ENCODE results near the gene FBXL19. TPM values are rescaled to one million over a fixed set of nuclear protein-coding genes. Genes with fewer than 3 reads are reported as not detected.

Gene FBXL19
- total RNA-seq, 1 experiment from 2014 or later: 24.5 TPM

DNA sequence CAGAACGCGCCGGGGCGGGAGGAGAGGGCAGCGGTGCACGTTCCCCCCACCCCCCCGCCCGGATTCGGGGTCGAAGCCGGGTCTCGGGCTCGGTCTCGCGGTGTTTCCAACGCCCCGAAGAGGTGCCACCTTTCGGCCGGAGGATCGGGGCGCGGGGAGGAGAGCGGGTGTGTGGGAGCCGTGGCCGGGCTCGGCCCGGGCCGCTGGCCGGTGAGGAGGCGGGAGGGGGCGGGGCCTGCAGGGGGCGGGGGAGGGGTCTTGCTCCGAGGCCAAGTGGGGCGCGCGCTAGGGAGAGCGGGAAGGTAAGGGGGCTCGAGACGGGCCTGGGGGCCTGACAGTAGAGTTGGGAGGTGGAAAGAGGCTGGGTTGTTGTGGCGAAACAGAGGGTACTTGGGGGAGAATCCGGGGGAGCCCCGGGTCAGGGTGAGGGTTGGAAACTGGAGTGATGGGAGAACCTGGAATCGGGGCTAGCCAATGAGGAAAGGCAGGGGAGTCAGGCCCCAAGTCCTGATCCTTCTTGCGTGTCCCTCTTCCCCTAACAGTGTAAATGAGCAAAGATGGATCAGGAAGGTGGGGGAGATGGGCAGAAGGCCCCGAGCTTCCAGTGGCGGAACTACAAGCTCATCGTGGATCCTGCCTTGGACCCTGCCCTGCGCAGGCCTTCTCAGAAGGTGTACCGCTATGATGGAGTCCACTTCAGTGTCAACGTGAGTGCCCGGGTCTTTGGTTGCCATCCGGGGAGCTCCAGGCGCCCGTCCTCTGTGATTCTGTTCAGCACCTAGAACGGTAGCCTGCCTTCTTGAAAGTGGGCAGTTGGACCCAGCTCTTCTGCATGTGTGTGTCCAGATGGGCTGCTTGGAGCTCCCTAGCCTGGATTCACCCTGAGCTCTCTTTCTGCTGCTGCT is 35.1 kb downstream of the FBXL19 start:
- H4K20me1 ChIP-seq (ENCODE audit: insufficient read depth, low read depth, low read length): peaks cover 10% of the 10 kb centered on the region
- no peak overlapping the region for H2AFZ ChIP-seq (ENCODE audit: low read length)
- no peak overlapping the region; the same call in 1 of the 2 replicates for H3K27ac ChIP-seq (ENCODE audit: low read length)
- no peaks in the 10 kb centered on the region for H3K27me3 ChIP-seq (ENCODE audit: low read length)
- H3K4me2 ChIP-seq (ENCODE audit: low read depth, low read length, poor library complexity, severe bottlenecking): peak overlapping the region; percentile 77
- peaks cover 26% of the 10 kb centered on the region for H3K79me2 ChIP-seq (ENCODE audit: low read length)
- peak overlapping the region; percentile 87 for H3K4me3 ChIP-seq (ENCODE audit: low read length)
- peak overlapping the region; percentile 96 for H3K9ac ChIP-seq (ENCODE audit: low read length)
- peak; percentile 80 for DNase-seq
- H3K9me2 ChIP-seq (replicated peaks; ENCODE audit: insufficient read depth, low read length): no peaks in the 10 kb centered on the region
- H3K36me3 ChIP-seq (ENCODE audit: insufficient read depth, low read length): peaks cover 35% of the 10 kb centered on the region
- no peaks in the 10 kb centered on the region for H3K9me3 ChIP-seq (ENCODE audit: low read length)
- peaks cover 31% of the 10 kb centered on the region for H3K4me1 ChIP-seq (ENCODE audit: low read length)

GRCh38 chr16:30961384-30961783 is 38.0 kb downstream of the FBXL19 start:
- H3K4me2 ChIP-seq (ENCODE audit: low read depth, low read length, poor library complexity, severe bottlenecking): no peak overlapping the region
- H3K4me1 ChIP-seq (ENCODE audit: low read length): peaks cover 22% of the 10 kb centered on the region
- H3K36me3 ChIP-seq (ENCODE audit: insufficient read depth, low read length): peaks cover 51% of the 10 kb centered on the region
- no peak for DNase-seq
- H3K9ac ChIP-seq (ENCODE audit: low read length): no peak overlapping the region
- peaks cover 10% of the 10 kb centered on the region for H4K20me1 ChIP-seq (ENCODE audit: insufficient read depth, low read depth, low read length)
- H3K4me3 ChIP-seq (ENCODE audit: low read length): no peak overlapping the region
- no peak overlapping the region for H3K27ac ChIP-seq (ENCODE audit: low read length)
- H3K9me2 ChIP-seq (replicated peaks; ENCODE audit: insufficient read depth, low read length): no peaks in the 10 kb centered on the region
- no peaks in the 10 kb centered on the region for H3K27me3 ChIP-seq (ENCODE audit: low read length)
- no peak overlapping the region for H2AFZ ChIP-seq (ENCODE audit: low read length)
- no peaks in the 10 kb centered on the region for H3K9me3 ChIP-seq (ENCODE audit: low read length)
- peaks cover 26% of the 10 kb centered on the region for H3K79me2 ChIP-seq (ENCODE audit: low read length)

- Histone ChIP-seq H3K9me2 (replicated peaks; ENCODE audit: insufficient read depth, low read length) (no peaks in the 10 kb centered on the region), H3K4me3 (ENCODE audit: low read length) (no peak overlapping the region), H3K36me3 (ENCODE audit: insufficient read depth, low read length) (peaks cover 58% of the 10 kb centered on the region), H3K9ac (ENCODE audit: low read length) (no peak overlapping the region), H2AFZ (ENCODE audit: low read length) (no peak overlapping the region), H3K4me2 (ENCODE audit: low read depth, low read length, poor library complexity, severe bottlenecking) (no peak overlapping the region), H3K27me3 (ENCODE audit: low read length) (no peaks in the 10 kb centered on the region), H4K20me1 (ENCODE audit: insufficient read depth, low read depth, low read length) (peaks cover 4% of the 10 kb centered on the region; the same call in 1 of the 2 replicates), H3K4me1 (ENCODE audit: low read length) (peaks cover 6% of the 10 kb centered on the region), H3K9me3 (ENCODE audit: low read length) (no peaks in the 10 kb centered on the region), H3K79me2 (ENCODE audit: low read length) (peaks cover 18% of the 10 kb centered on the region), H3K27ac (ENCODE audit: low read length) (no peak overlapping the region)
- DNase-seq: no peak
Measured at GRCh38 chr16:30963925-30964511, 40.6 kb downstream of the FBXL19 start.

GRCh38 chr16:30964574-30965226 is 41.3 kb downstream of the FBXL19 start:
- H3K36me3 ChIP-seq (ENCODE audit: insufficient read depth, low read length): peaks cover 52% of the 10 kb centered on the region
- no peak overlapping the region for H3K4me2 ChIP-seq (ENCODE audit: low read depth, low read length, poor library complexity, severe bottlenecking)
- peaks cover 4% of the 10 kb centered on the region; the same call in 1 of the 2 replicates for H4K20me1 ChIP-seq (ENCODE audit: insufficient read depth, low read depth, low read length)
- H3K9me2 ChIP-seq (replicated peaks; ENCODE audit: insufficient read depth, low read length): no peaks in the 10 kb centered on the region
- DNase-seq: no peak
- no peaks in the 10 kb centered on the region for H3K27me3 ChIP-seq (ENCODE audit: low read length)
- no peak overlapping the region for H3K4me3 ChIP-seq (ENCODE audit: low read length)
- H3K9ac ChIP-seq (ENCODE audit: low read length): no peak overlapping the region
- H2AFZ ChIP-seq (ENCODE audit: low read length): no peak overlapping the region
- peaks cover 11% of the 10 kb centered on the region for H3K79me2 ChIP-seq (ENCODE audit: low read length)
- H3K9me3 ChIP-seq (ENCODE audit: low read length): no peaks in the 10 kb centered on the region
- H3K27ac ChIP-seq (ENCODE audit: low read length): no peak overlapping the region
- H3K4me1 ChIP-seq (ENCODE audit: low read length): no peaks in the 10 kb centered on the region

GRCh38 chr16:30965436-30965835 is 42.1 kb downstream of the FBXL19 start:
- no peak overlapping the region for H3K4me3 ChIP-seq (ENCODE audit: low read length)
- peaks cover 4% of the 10 kb centered on the region for H3K79me2 ChIP-seq (ENCODE audit: low read length)
- H3K27me3 ChIP-seq (ENCODE audit: low read length): no peaks in the 10 kb centered on the region
- no peak overlapping the region for H3K27ac ChIP-seq (ENCODE audit: low read length)
- H3K4me2 ChIP-seq (ENCODE audit: low read depth, low read length, poor library complexity, severe bottlenecking): no peak overlapping the region
- H3K9ac ChIP-seq (ENCODE audit: low read length): no peak overlapping the region
- no peak overlapping the region for H2AFZ ChIP-seq (ENCODE audit: low read length)
- H3K36me3 ChIP-seq (ENCODE audit: insufficient read depth, low read length): peaks cover 45% of the 10 kb centered on the region
- no peak for DNase-seq
- no peaks in the 10 kb centered on the region for H3K9me2 ChIP-seq (replicated peaks; ENCODE audit: insufficient read depth, low read length)
- no peaks in the 10 kb centered on the region for H4K20me1 ChIP-seq (ENCODE audit: insufficient read depth, low read depth, low read length)
- no peaks in the 10 kb centered on the region for H3K4me1 ChIP-seq (ENCODE audit: low read length)
- H3K9me3 ChIP-seq (ENCODE audit: low read length): no peaks in the 10 kb centered on the region

- Histone ChIP-seq H3K9ac (ENCODE audit: low read length) (no peak overlapping the region), H3K79me2 (ENCODE audit: low read length) (peaks cover 3% of the 10 kb centered on the region; the same call in 1 of the 2 replicates), H4K20me1 (ENCODE audit: insufficient read depth, low read depth, low read length) (no peaks in the 10 kb centered on the region), H3K4me3 (ENCODE audit: low read length) (no peak overlapping the region), H2AFZ (ENCODE audit: low read length) (no peak overlapping the region), H3K9me3 (ENCODE audit: low read length) (no peaks in the 10 kb centered on the region), H3K4me2 (ENCODE audit: low read depth, low read length, poor library complexity, severe bottlenecking) (no peak overlapping the region), H3K4me1 (ENCODE audit: low read length) (no peaks in the 10 kb centered on the region), H3K9me2 (replicated peaks; ENCODE audit: insufficient read depth, low read length) (no peaks in the 10 kb centered on the region), H3K27me3 (ENCODE audit: low read length) (no peaks in the 10 kb centered on the region), H3K27ac (ENCODE audit: low read length) (no peak overlapping the region), H3K36me3 (ENCODE audit: insufficient read depth, low read length) (peaks cover 48% of the 10 kb centered on the region)
- DNase-seq: no peak
Measured at GRCh38 chr16:30966033-30966619, 42.8 kb downstream of the FBXL19 start.

- Histone ChIP-seq H3K36me3 (ENCODE audit: insufficient read depth, low read length) (peaks cover 42% of the 10 kb centered on the region), H3K9me2 (replicated peaks; ENCODE audit: insufficient read depth, low read length) (no peaks in the 10 kb centered on the region), H3K4me1 (ENCODE audit: low read length) (no peaks in the 10 kb centered on the region), H3K27me3 (ENCODE audit: low read length) (no peaks in the 10 kb centered on the region), H3K9ac (ENCODE audit: low read length) (no peak overlapping the region), H3K79me2 (ENCODE audit: low read length) (0 out of 2 replicates have a peak, but pooled peaks cover 3% of the 10 kb centered on the region), H2AFZ (ENCODE audit: low read length) (no peak overlapping the region), H4K20me1 (ENCODE audit: insufficient read depth, low read depth, low read length) (no peaks in the 10 kb centered on the region), H3K4me3 (ENCODE audit: low read length) (no peak overlapping the region), H3K27ac (ENCODE audit: low read length) (no peak overlapping the region), H3K4me2 (ENCODE audit: low read depth, low read length, poor library complexity, severe bottlenecking) (no peak overlapping the region), H3K9me3 (ENCODE audit: low read length) (no peaks in the 10 kb centered on the region)
- DNase-seq: no peak
Measured at GRCh38 chr16:30967795-30968194, 44.4 kb downstream of the FBXL19 start.
